GM12874 (cell line): ENCODE measurements around the gene MKNK1.

Experiments
- CTCF ChIP-seq: IDR thresholded peaks from 2 replicates; pipeline ENCODE4 v1.5.1; 2011; ENCODE audit warnings: low read depth, mild to moderate bottlenecking, control low read depth, low read length, moderate library complexity; ENCODE audit not compliant: insufficient read depth

The MKNK1 gene

GRCh38 chr1:46635205-46635604, 31.1 kb upstream of the MKNK1 start:
- no peak for TF ChIP-seq CTCF

- no peak for TF ChIP-seq CTCF
Measured at GRCh38 chr1:46630719-46631118, 26.7 kb upstream of the MKNK1 start.

GRCh38 chr1:46623743-46624644, 19.9 kb upstream of the MKNK1 start:
- TF ChIP-seq CTCF = no peak

- TF ChIP-seq CTCF = peak; percentile 38
Measured at GRCh38 chr1:46622344-46622743, 18.3 kb upstream of the MKNK1 start.

- TF ChIP-seq CTCF = no peak
Measured at GRCh38 chr1:46621930-46622329, 17.9 kb upstream of the MKNK1 start.

- TF ChIP-seq CTCF = no peak
Measured at GRCh38 chr1:46619656-46620258, 15.7 kb upstream of the MKNK1 start.

- TF ChIP-seq CTCF = no peak
Measured at GRCh38 chr1:46618754-46619415, 14.8 kb upstream of the MKNK1 start.
